GM18508 (cell line): Measurements from ENCODE around the gene SHISAL1.

Experiments
- ATAC-seq: cut with Tn5 transposase; IDR thresholded peaks from one replicate; pipeline ENCODE4 v1.9.1; 2021; ENCODE audit warnings: moderate number of reproducible peaks; ENCODE audit not compliant: insufficient read depth, unreplicated experiment

The SHISAL1 gene

GRCh38 chr22:44199866-44200265 lies 112.9 kb downstream of the SHISAL1 start:
- ATAC-seq: no peak

- no peak for ATAC-seq
Measured at GRCh38 chr22:44199164-44199563, 113.6 kb downstream of the SHISAL1 start.

GRCh38 chr22:44197271-44197670 lies 115.5 kb downstream of the SHISAL1 start:
- ATAC-seq: no peak

- ATAC-seq: no peak
Measured at GRCh38 chr22:44196731-44197131, 116.0 kb downstream of the SHISAL1 start.

- ATAC-seq: no peak
Measured at GRCh38 chr22:44196241-44196640, 116.5 kb downstream of the SHISAL1 start.

GRCh38 chr22:44195189-44195871 lies 117.4 kb downstream of the SHISAL1 start:
- no peak for ATAC-seq

GRCh38 chr22:44194569-44194968 lies 118.2 kb downstream of the SHISAL1 start:
- no peak for ATAC-seq
